K562 (cell line): ENCODE data around the gene RHOT1. TPM values are rescaled to one million over a fixed set of nuclear protein-coding genes. Genes with fewer than 3 reads are reported as not detected.

ENCODE experiments used
- ATAC-seq: fragments of 200-7000 bp; cut with Tn5 transposase; 3 replicates; pipeline ENCODE4 v1.9.1; 2020; ENCODE audit warnings: moderate library complexity
- BruUV-seq: library from RNA; stranded (reverse); fragments of 400-500 nt; replicated peaks from 2 replicates; lab custom pipeline; 2021; lab: Mats Ljungman, UMichigan
- CTCF ChIA-PET: fragments of 300-600 bp; formaldehyde crosslinking; extraction: SDS; loops from one replicate; lab custom pipeline; 2021; ENCODE audit warnings: low intra/inter-chr PET ratio; lab: Yijun Ruan, JAX
- POLR2A ChIA-PET: fragments of 300-600, 350-650 bp; sonication (Branson Sonifier 250); formaldehyde crosslinking; extraction: SDS; loops from one replicate; lab custom pipeline; 2021; ENCODE audit warnings: antibody characterized with exemption, inconsistent platforms; lab: Yijun Ruan, JAX
- DNase-seq, 4 experiments: peaks; one replicate each; pipeline versions ENCODE4 v3.0.0 to v3.0.0-alpha.2; 2011 to 2018; ENCODE audit warnings: low spot score in 3 of 4, mixed read lengths in 3 of 4; ENCODE audit errors: extremely low read depth in 1 of 4
- FAIRE-seq: peaks from 2 replicates; lab custom pipeline; 2011; peaks lifted over from hg19 to GRCh38; lab: Jason Lieb, UNC
- H2AFZ ChIP-seq: 2 replicates; pipeline ENCODE4 v1.6.0; 2011; ENCODE audit warnings: low read depth, low read length, control low read depth, inconsistent platforms
- H3K27ac ChIP-seq: fragments of 200-600 bp; 3 replicates; pipeline ENCODE4 v1.8.0; 2011; ENCODE audit warnings: low read depth, mild to moderate bottlenecking, control low read depth, inconsistent platforms, low read length, moderate library complexity, mixed read lengths; ENCODE audit errors: extremely low read depth
- H3K27me3 ChIP-seq, 2 experiments: fragments of 300-600 bp in 1 of 2; 2 replicates in 1 of 2; 3 replicates in 1 of 2; pipeline versions ENCODE4 v1.6.0 to v1.8.0; 2011; ENCODE audit warnings: inconsistent platforms in 2 of 2, low read length in 2 of 2, mild to moderate bottlenecking in 1 of 2, mixed read lengths in 1 of 2, moderate library complexity in 1 of 2; ENCODE audit not compliant: control insufficient read depth in 2 of 2, insufficient read depth in 2 of 2
- H3K36me3 ChIP-seq: fragments of 300-600 bp; 3 replicates; pipeline ENCODE4 v1.8.0; 2011; ENCODE audit warnings: mild to moderate bottlenecking, low read length, inconsistent platforms; ENCODE audit not compliant: control insufficient read depth, insufficient read depth
- H3K4me1 ChIP-seq, 2 experiments: fragments of 200-600 bp in 1 of 2; replicated peaks in 1 of 2; 2 replicates in 1 of 2; 3 replicates in 1 of 2; pipeline versions ENCODE4 v1.5.1 to v1.8.0; 2011; ENCODE audit warnings: inconsistent platforms in 2 of 2, low read length in 2 of 2, mild to moderate bottlenecking in 1 of 2, mixed read lengths in 1 of 2, moderate library complexity in 1 of 2; ENCODE audit not compliant: control insufficient read depth in 2 of 2, insufficient read depth in 2 of 2
- H3K4me2 ChIP-seq: 2 replicates; pipeline ENCODE4 v1.6.1; 2011; ENCODE audit warnings: low read length, control low read depth, inconsistent platforms, mixed read lengths; ENCODE audit not compliant: insufficient read depth
- H3K4me3 ChIP-seq: fragments of 200-600 bp; sonication (generic), shearing (Covaris generic); 2 replicates; pipeline ENCODE4 v1.5.1; 2016; ENCODE audit warnings: control low read depth, inconsistent platforms
- H3K79me2 ChIP-seq: fragments of 200-600 bp; 3 replicates; pipeline ENCODE4 v1.8.0; 2011; ENCODE audit warnings: low read length, inconsistent platforms; ENCODE audit not compliant: control insufficient read depth, insufficient read depth
- H3K9ac ChIP-seq, 2 experiments: 2 replicates each; pipeline versions ENCODE4 v1.6.0 to v1.6.1; 2011; ENCODE audit warnings: low read depth in 2 of 2, low read length in 2 of 2, control low read depth in 1 of 2, inconsistent platforms in 1 of 2, mild to moderate bottlenecking in 1 of 2, mixed read lengths in 1 of 2; ENCODE audit not compliant: insufficient read depth in 1 of 2
- H3K9me1 ChIP-seq: one replicate; pipeline ENCODE4 v1.6.0; 2011; ENCODE audit warnings: inconsistent platforms, mild to moderate bottlenecking, low read length, moderate library complexity; ENCODE audit not compliant: control insufficient read depth, insufficient read depth
- H3K9me3 ChIP-seq: replicated peaks from 2 replicates; pipeline ENCODE4 v1.5.1; 2011; ENCODE audit warnings: low read depth, low read length, inconsistent platforms; ENCODE audit not compliant: control insufficient read depth, insufficient read depth
- H4K20me1 ChIP-seq: replicated peaks from 2 replicates; pipeline ENCODE4 v1.6.1; 2011; ENCODE audit warnings: low read length, inconsistent platforms, mixed read lengths; ENCODE audit not compliant: control insufficient read depth, insufficient read depth
- BACH1 ChIP-seq: fragments of 200-800 bp; sonication (Bioruptor generic); IDR thresholded peaks from 2 replicates; pipeline ENCODE4 v1.6.1; 2016; ENCODE audit warnings: missing genetic modification characterization, missing compliant biosample characterization
- CBX2 ChIP-seq: fragments of 200-600 bp; sonication (generic); IDR thresholded peaks from one replicate; pipeline ENCODE4 v1.6.1; 2012; ENCODE audit warnings: mild to moderate bottlenecking, low read length, inconsistent platforms; ENCODE audit not compliant: insufficient read depth, poor library complexity, severe bottlenecking
- CBX8 ChIP-seq: fragments of 200-600 bp; sonication (generic); IDR thresholded peaks from 2 replicates; pipeline ENCODE4 v1.6.1; 2012; ENCODE audit warnings: borderline replicate concordance, mixed run types, low read depth, mild to moderate bottlenecking, moderate library complexity, mixed read lengths, low read length, control low read depth, inconsistent platforms; ENCODE audit not compliant: poor library complexity, severe bottlenecking; ENCODE audit errors: extremely low read depth
- CREB1 ChIP-seq, 2 experiments: sonication (generic) in 1 of 2; formaldehyde crosslinking in 1 of 2; IDR thresholded peaks; 2 replicates each; pipeline versions ENCODE4 v1.6.1 to v1.8.0; 2012 to 2022; ENCODE audit warnings: inconsistent platforms in 1 of 2, mild to moderate bottlenecking in 1 of 2, missing genetic modification reagents in 1 of 2, moderate library complexity in 1 of 2
- DIDO1 ChIP-seq: fragments of 450-650 bp; IDR thresholded peaks from 2 replicates; pipeline ENCODE4 v1.6.1; 2016; ENCODE audit warnings: low read depth, missing biosample characterization, missing genetic modification characterization
- HSF4 ChIP-seq: fragments of 250-450 bp; sonication (Bioruptor Pico); IDR thresholded peaks from 2 replicates; pipeline ENCODE4 v2.1.2; 2022; ENCODE audit warnings: mild to moderate bottlenecking, moderate library complexity, borderline replicate concordance
- MEIS2 ChIP-seq: fragments of 450-650 bp; IDR thresholded peaks from 2 replicates; pipeline ENCODE4 v1.6.1; 2014; ENCODE audit warnings: mild to moderate bottlenecking; ENCODE audit not compliant: partially characterized antibody
- NR4A1 ChIP-seq, 2 experiments: fragments of 250-450 bp in 1 of 2; fragments of 450-650 bp in 1 of 2; sonication (Bioruptor Pico) in 1 of 2; IDR thresholded peaks; 2 replicates each; pipeline versions ENCODE4 v1.4.0 to v1.6.1; 2016 to 2020; ENCODE audit warnings: mild to moderate bottlenecking in 2 of 2, missing compliant biosample characterization in 1 of 2, missing genetic modification characterization in 1 of 2, moderate library complexity in 1 of 2
- RBM14 ChIP-seq: fragments of 200-400 bp; formaldehyde crosslinking; IDR thresholded peaks from 2 replicates; pipeline ENCODE4 v1.6.1; 2018; ENCODE audit warnings: low read depth, mild to moderate bottlenecking, low read length, moderate library complexity, borderline replicate concordance; ENCODE audit not compliant: insufficient read depth
- SP2 ChIP-seq: IDR thresholded peaks from 2 replicates; pipeline ENCODE4 v1.6.1; 2011; ENCODE audit warnings: mild to moderate bottlenecking, low read depth, low read length, moderate library complexity; ENCODE audit not compliant: poor library complexity, severe bottlenecking; ENCODE audit errors: extremely low read depth
- THAP12 ChIP-seq: fragments of 250-450 bp; sonication (Bioruptor Pico); IDR thresholded peaks from 2 replicates; pipeline ENCODE4 v1.9.0; 2021; ENCODE audit warnings: mild to moderate bottlenecking, inconsistent platforms
- ZBTB12 ChIP-seq: fragments of 250-450 bp; sonication (Bioruptor Pico); IDR thresholded peaks from 2 replicates; pipeline ENCODE4 v1.4.0; 2020
- ZFPM2 ChIP-seq: fragments of 250-450 bp; sonication (Bioruptor Pico); IDR thresholded peaks from 2 replicates; pipeline ENCODE4 v1.5.1; 2022; ENCODE audit warnings: mild to moderate bottlenecking
- ZKSCAN8 ChIP-seq: fragments of 200-800 bp; sonication (Bioruptor generic); IDR thresholded peaks from 2 replicates; pipeline ENCODE4 v1.6.1; 2016; ENCODE audit warnings: missing genetic modification characterization, missing compliant biosample characterization
- WGBS: fragments of 100-300 bp; shearing (Covaris generic); methylation state at CpG from one replicate; pipeline ENCODE4 v1.1.6; 2016; ENCODE audit warnings: low coverage, mixed read lengths; ENCODE audit not compliant: insufficient coverage; ENCODE audit errors: missing lambda C conversion rate; 5-methylcytosine and 5-hydroxymethylcytosine counted together
- in situ Hi-C: fragments of 300-500 bp; cut with MboI; formaldehyde crosslinking; loops from 4 replicates; pipeline ENCODE4 v1.15.0; 2018; ENCODE audit warnings: inconsistent platforms, mixed read lengths
- intact Hi-C: fragments of 100-400 bp; cut with micrococcal nuclease; formaldehyde crosslinking; loops from 2 replicates; pipeline ENCODE4 v1.14.2; 2022
- polyA plus RNA-seq, 8 experiments: library from polyadenylated mRNA; depleted of rRNA in 4 of 8; stranded (reverse) in 5 of 8; unstranded in 3 of 8; fragments of >200 nt; fragmentation: Nextera tagmentation in 2 of 8; fragmentation: Illumina TruSeq in 1 of 8; extraction: Ambion mirVana in 2 of 8; extraction: Trizol in 1 of 8; gene quantifications; 2 replicates each; pipeline versions ENCODE4 v1.2.1 to v1.2.3, GENCODE V29; 2011 to 2014; ENCODE audit warnings: inconsistent platforms in 1 of 8, missing spikeins in 1 of 8
- total RNA-seq, 7 experiments: library from RNA; depleted of rRNA in 6 of 7; stranded (reverse); fragments of >200 nt in 6 of 7; fragmentation: Illumina TruSeq in 2 of 7; extraction: Trizol in 2 of 7; gene quantifications; 2 replicates each; pipeline versions ENCODE4 v1.2.1 to v1.2.3, GENCODE V29; 2011 to 2021; ENCODE audit warnings: low replicate concordance in 1 of 7
- TF ChIP-seq, protein P1 (sequence below): fragments of 450-650 bp; IDR thresholded peaks from 2 replicates; pipeline ENCODE4 v1.7.1; 2018; ENCODE audit warnings: mild to moderate bottlenecking, low read depth; ENCODE audit not compliant: partially characterized antibody

Gene RHOT1
- total and polyA plus RNA-seq, 9 of the 15 experiments (the other 6 are each of a cell fraction or from before 2014, with no cell fraction given): 23.0 to 101 (median 32.2) TPM

DNA sequence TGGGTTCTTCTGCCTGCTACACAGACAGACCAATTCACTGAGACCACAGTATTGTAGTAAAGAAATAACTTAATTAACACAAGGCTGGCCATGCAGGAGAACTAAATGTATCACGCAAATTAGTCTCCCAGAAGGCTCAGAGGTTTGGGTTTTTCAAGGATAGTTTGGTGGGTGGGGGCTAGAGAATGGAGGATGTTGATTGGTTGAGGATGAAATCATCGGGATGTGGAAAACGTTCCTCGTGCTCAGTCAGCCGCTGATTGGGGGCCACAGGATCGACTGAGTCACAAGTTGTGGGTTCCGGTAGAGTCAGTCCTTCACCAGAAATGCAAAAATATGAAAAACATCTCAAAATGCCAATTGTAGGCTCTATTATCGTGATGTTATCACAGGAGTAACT, 18.7 kb downstream of the RHOT1 start:
- Histone ChIP-seq H3K79me2 (peaks cover 28% of the 10 kb centered on the region), H3K9ac (no peak overlapping the region), H3K27me3 (no peaks in the 10 kb centered on the region), H3K4me2 (no peak overlapping the region)
- in situ Hi-C loops: no loop called here
- no peak for ATAC-seq
- CTCF ChIA-PET: no interaction called here
- no peak for TF ChIP-seq HSF4 (CRISPR knock-in tag)
- no peak for TF ChIP-seq ZKSCAN8
- no peak for TF ChIP-seq BACH1 (tag)
- no peak for TF ChIP-seq DIDO1 (tag)
- no peak for TF ChIP-seq CBX8
- TF ChIP-seq, protein P1, sequence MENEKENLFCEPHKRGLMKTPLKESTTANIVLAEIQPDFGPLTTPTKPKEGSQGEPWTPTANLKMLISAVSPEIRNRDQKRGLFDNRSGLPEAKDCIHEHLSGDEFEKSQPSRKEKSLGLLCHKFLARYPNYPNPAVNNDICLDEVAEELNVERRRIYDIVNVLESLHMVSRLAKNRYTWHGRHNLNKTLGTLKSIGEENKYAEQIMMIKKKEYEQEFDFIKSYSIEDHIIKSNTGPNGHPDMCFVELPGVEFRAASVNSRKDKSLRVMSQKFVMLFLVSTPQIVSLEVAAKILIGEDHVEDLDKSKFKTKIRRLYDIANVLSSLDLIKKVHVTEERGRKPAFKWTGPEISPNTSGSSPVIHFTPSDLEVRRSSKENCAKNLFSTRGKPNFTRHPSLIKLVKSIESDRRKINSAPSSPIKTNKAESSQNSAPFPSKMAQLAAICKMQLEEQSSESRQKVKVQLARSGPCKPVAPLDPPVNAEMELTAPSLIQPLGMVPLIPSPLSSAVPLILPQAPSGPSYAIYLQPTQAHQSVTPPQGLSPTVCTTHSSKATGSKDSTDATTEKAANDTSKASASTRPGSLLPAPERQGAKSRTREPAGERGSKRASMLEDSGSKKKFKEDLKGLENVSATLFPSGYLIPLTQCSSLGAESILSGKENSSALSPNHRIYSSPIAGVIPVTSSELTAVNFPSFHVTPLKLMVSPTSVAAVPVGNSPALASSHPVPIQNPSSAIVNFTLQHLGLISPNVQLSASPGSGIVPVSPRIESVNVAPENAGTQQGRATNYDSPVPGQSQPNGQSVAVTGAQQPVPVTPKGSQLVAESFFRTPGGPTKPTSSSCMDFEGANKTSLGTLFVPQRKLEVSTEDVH: no peak
- no peak for TF ChIP-seq SP2
- no peak for TF ChIP-seq ZFPM2 (CRISPR knock-in tag)
- no peak for TF ChIP-seq NR4A1 (CRISPR knock-in tag; IDR thresholded peaks at IDR 0.05)
- no peak for TF ChIP-seq NR4A1 (tag; IDR thresholded peaks at IDR 0.05)
- TF ChIP-seq CBX2: no peak
- TF ChIP-seq ZBTB12: no peak
- TF ChIP-seq MEIS2: no peak
- TF ChIP-seq THAP12 (CRISPR knock-in tag): no peak
- no peak for TF ChIP-seq CREB1 (IDR thresholded peaks at IDR 0.05)
- no peak for TF ChIP-seq CREB1 (CRISPR knock-in tag; IDR thresholded peaks at IDR 0.05)
- no peak for TF ChIP-seq RBM14
- TF ChIP-seq, all 486 proteins: peak for 0
- no peaks in the 10 kb centered on the region for H3K9me3 ChIP-seq
- BruUV-seq: no TSS peak
- POLR2A ChIA-PET: no interaction called here
- DNase-seq: no peak
- H3K36me3 ChIP-seq: peaks cover 41% of the 10 kb centered on the region
- peaks cover 0 to 15% of the 10 kb centered on the region in 2 experiments; a peak in 1 of 5 replicates for H3K4me1 ChIP-seq
- 87% methylated on average over 8 of the region's 8 CpGs for WGBS
- peaks cover 3% of the 10 kb centered on the region for H3K9me1 ChIP-seq
- no peak for FAIRE-seq
- H3K4me3 ChIP-seq: no peak overlapping the region
- H2AFZ ChIP-seq: no peak overlapping the region
- intact Hi-C loops: no loop called here
- H4K20me1 ChIP-seq: no peaks in the 10 kb centered on the region
- H3K27ac ChIP-seq: no peak overlapping the region
